Body of pancreas (tissue), 4 donors: ENCODE results near the gene MEOX1.

ENCODE experiments used
- POLR2A ChIP-seq, 3 donors: fragments of 450-650 bp; IDR thresholded peaks; one replicate each; pipeline ENCODE4 v1.6.1; 2016; ENCODE audit warnings: antibody characterized with exemption in 3 of 3, mild to moderate bottlenecking in 2 of 3
- TF ChIP-seq, protein P1 (sequence below), 7 experiments: fragments of 450-650 bp in 4 of 7; fragments of 200-600 bp in 3 of 7; sonication (generic) in 3 of 7; IDR thresholded peaks; one replicate each; pipeline ENCODE4 v1.5.1; 2016 to 2019; ENCODE audit warnings: antibody characterized with exemption in 7 of 7

DNA sequence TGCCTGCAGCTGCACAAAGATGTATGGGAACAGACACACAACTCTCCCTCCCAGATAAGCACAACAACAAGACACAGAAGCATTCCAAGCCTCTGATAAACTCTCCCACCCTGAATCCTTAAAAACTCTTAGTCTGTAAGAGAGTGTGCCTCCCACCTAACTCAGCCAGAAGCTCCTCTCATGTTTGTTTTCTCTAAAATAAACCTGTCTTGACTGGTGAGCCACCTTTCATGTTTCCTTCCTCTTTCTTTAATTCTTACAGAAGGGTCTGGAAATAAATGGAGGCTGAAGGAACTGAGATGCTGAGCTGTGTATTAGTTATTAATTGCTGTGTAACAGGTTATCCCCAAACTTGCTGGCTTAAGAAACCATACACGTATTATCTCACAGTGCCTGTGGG is 57.2 kb downstream of the MEOX1 start:
- TF ChIP-seq, protein P1, sequence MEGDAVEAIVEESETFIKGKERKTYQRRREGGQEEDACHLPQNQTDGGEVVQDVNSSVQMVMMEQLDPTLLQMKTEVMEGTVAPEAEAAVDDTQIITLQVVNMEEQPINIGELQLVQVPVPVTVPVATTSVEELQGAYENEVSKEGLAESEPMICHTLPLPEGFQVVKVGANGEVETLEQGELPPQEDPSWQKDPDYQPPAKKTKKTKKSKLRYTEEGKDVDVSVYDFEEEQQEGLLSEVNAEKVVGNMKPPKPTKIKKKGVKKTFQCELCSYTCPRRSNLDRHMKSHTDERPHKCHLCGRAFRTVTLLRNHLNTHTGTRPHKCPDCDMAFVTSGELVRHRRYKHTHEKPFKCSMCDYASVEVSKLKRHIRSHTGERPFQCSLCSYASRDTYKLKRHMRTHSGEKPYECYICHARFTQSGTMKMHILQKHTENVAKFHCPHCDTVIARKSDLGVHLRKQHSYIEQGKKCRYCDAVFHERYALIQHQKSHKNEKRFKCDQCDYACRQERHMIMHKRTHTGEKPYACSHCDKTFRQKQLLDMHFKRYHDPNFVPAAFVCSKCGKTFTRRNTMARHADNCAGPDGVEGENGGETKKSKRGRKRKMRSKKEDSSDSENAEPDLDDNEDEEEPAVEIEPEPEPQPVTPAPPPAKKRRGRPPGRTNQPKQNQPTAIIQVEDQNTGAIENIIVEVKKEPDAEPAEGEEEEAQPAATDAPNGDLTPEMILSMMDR (IDR thresholded peaks at IDR 0.05), result no peak
- no peak for TF ChIP-seq POLR2A (IDR thresholded peaks at IDR 0.05)
